Activated T-helper 17 cell treated with anti-CD3 and anti-CD28 coated beads, Interleukin-2, amount 50 U/mL, for 72 hours (primary cell): ENCODE data around the gene NFE2L1. TPM values are rescaled to one million over a fixed set of nuclear protein-coding genes. Genes with fewer than 3 reads are reported as not detected.
"Not testable (repeated sequence)": the region's sequence is repeated elsewhere in the genome, so short reads cannot be mapped to it uniquely, and the experiment has no call there.

ENCODE experiments used
- ATAC-seq: fragments of 150-1000 bp; cut with Tn5 transposase; replicated peaks from 2 replicates; pipeline ENCODE4 v1.10.0; 2021; ENCODE audit warnings: mild to moderate bottlenecking, moderate library complexity
- H3K27ac Mint-ChIP-seq: one replicate; pipeline ENCODE4 v1.8.0; 2022; ENCODE audit warnings: mixed read lengths
- H3K27me3 Mint-ChIP-seq: one replicate; pipeline ENCODE4 v1.8.0; 2022; ENCODE audit warnings: mixed read lengths
- H3K36me3 Mint-ChIP-seq: one replicate; pipeline ENCODE4 v1.8.0; 2022; ENCODE audit warnings: low read depth, mild to moderate bottlenecking, mixed read lengths
- H3K4me1 Mint-ChIP-seq: one replicate; pipeline ENCODE4 v1.8.0; 2022; ENCODE audit warnings: mixed read lengths
- H3K4me3 Mint-ChIP-seq: one replicate; pipeline ENCODE4 v1.8.0; 2022; ENCODE audit warnings: mild to moderate bottlenecking, mixed read lengths
- H3K9me3 Mint-ChIP-seq: one replicate; pipeline ENCODE4 v1.8.0; 2022; ENCODE audit warnings: mixed read lengths
- total RNA-seq, 2 donors: library from RNA; stranded (reverse); gene quantifications; one replicate each; pipeline ENCODE4 v1.2.3, GENCODE V29; 2022

The NFE2L1 gene
- total RNA-seq, result 10 to 100 TPM; 77.7 to 91.8 TPM

DNA sequence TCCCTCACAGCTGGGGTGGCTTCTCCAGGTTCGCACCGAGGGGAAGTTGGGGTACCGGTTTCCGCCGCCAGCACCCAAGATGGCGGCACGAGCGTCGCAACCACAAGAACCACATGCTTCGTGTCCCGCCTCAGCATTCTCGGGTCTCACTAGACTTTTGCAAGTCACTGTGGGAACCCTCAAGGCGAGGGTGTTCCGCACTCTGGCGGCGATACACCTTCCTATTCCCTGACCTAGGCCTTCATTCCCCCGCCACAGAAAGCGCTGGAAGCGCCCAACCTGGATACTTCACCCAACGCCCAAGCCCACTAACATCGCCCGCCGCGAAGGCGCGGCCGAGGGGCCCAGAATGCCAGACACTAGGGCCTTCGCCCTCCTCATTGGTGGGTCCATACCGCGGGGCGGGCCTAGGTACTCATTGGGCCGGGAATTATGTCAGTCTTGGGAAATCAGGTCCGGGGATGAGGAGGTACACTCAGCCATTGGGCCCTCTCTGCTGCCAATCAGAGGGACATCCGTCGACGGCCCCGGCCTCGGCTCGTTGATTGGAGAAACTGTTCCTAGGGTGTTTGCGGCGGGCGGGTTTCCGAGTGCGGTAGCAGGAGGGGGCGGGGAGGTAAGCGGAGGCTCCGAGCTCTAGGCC lies at the start of gene NFE2L1:
Gene NFE2L1 (plus strand): TSS at position 619 of the 643 bp plus-strand sequence. CDS start 2,760 bp downstream, outside the sequence.
- peaks cover 34% of the 10 kb centered on the region for H3K4me1 Mint-ChIP-seq
- peaks cover 54% of the 10 kb centered on the region for H3K36me3 Mint-ChIP-seq
- ATAC-seq, result peak; percentile 97
- H3K27ac Mint-ChIP-seq, result peak within 1 kb of the TSS; percentile 96
- H3K9me3 Mint-ChIP-seq, result no peaks in the 10 kb centered on the region
- no peaks in the 10 kb centered on the region for H3K27me3 Mint-ChIP-seq
- H3K4me3 Mint-ChIP-seq, result peak within 1 kb of the TSS; percentile 85

DNA sequence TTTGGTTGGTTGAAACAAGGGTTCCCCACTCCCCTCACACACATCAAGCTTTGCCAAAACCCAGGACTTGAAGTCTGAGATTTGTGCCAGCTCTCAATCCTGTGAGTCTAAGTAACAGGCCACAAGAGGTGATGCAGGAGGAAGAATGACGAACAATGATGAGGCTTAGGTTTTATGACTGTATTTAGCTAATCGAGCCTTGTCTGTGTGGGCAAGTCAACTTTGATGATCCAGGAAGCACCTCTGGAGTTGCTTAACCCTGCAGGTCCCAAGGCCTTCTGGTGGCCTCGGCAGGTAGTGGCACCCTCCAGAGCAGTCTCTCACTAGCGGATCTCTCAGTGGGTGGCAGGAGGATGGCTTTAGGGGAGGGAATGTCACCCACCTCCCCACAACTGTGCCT lies 48.6 kb upstream of the NFE2L1 start:
- no peak overlapping the region for H3K4me3 Mint-ChIP-seq
- H3K4me1 Mint-ChIP-seq, result peaks cover 7% of the 10 kb centered on the region
- H3K27me3 Mint-ChIP-seq, result peaks cover 7% of the 10 kb centered on the region
- ATAC-seq, result peak; percentile 44
- H3K27ac Mint-ChIP-seq, result no peak overlapping the region
- no peaks in the 10 kb centered on the region for H3K9me3 Mint-ChIP-seq
- H3K36me3 Mint-ChIP-seq, result no peaks in the 10 kb centered on the region

GRCh38 chr17:48001197-48001596 lies 47.0 kb upstream of the NFE2L1 start:
- no peak overlapping the region for H3K27ac Mint-ChIP-seq
- no peak for ATAC-seq
- no peaks in the 10 kb centered on the region for H3K36me3 Mint-ChIP-seq
- peaks cover 10% of the 10 kb centered on the region for H3K27me3 Mint-ChIP-seq
- no peaks in the 10 kb centered on the region for H3K9me3 Mint-ChIP-seq
- H3K4me1 Mint-ChIP-seq, result peaks cover 7% of the 10 kb centered on the region
- no peak overlapping the region for H3K4me3 Mint-ChIP-seq

- not testable (repeated sequence) for H3K36me3 Mint-ChIP-seq, H3K4me1 Mint-ChIP-seq
Measured at GRCh38 chr17:48001657-48002056, 46.5 kb upstream of the NFE2L1 start.

DNA sequence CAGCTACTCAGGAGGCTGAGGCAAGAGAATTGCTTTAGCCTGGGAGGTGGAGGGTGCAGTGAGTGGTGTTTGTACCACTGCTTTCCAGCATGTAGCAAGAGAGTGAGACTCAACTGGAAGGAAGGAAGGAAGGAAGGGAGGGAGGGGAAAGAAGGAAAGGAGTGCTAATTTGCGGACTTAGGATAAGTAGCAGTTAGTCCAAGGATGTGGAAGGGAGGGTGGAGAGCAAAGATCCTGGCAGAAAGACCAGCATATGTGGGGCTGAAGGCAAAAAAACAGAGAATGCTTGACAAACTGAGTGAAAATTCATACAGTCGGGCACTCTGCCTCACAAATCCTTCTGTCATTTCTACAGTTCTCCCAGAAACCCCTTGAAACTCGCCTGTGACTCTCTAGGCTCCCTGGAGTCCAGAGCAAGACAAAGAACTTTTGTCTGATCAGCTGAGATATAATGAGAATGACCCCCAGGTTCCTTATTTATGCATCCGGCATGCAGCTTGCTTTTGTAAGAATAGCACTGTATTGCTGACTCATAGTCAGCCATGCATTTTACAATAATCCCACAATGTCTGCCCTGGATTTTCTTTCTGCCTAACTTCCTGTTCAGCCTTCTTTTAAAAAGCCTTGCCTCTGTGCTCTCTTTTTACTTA lies 45.8 kb upstream of the NFE2L1 start:
- Mint-ChIP-seq H3K27me3 (peaks cover 17% of the 10 kb centered on the region), H3K9me3 (no peaks in the 10 kb centered on the region), H3K36me3 (no peaks in the 10 kb centered on the region), H3K4me1 (peaks cover 7% of the 10 kb centered on the region), H3K27ac (no peak overlapping the region), H3K4me3 (no peak overlapping the region)
- no peak for ATAC-seq

More at GRCh38 chr17:48001657-48002056, 46.5 kb upstream of the NFE2L1 start:
- ATAC-seq, H3K9me3 Mint-ChIP-seq, H3K4me3 Mint-ChIP-seq, H3K27ac Mint-ChIP-seq: not testable (repeated sequence)
- H3K27me3 Mint-ChIP-seq, result peaks cover 11% of the 10 kb centered on the region

GRCh38 chr17:48002916-48003416 lies 45.2 kb upstream of the NFE2L1 start:
- peaks cover 17% of the 10 kb centered on the region for H3K27me3 Mint-ChIP-seq
- no peak for ATAC-seq
- H3K9me3 Mint-ChIP-seq, result no peaks in the 10 kb centered on the region
- H3K27ac Mint-ChIP-seq, result no peak overlapping the region
- H3K36me3 Mint-ChIP-seq, result no peaks in the 10 kb centered on the region
- peaks cover 7% of the 10 kb centered on the region for H3K4me1 Mint-ChIP-seq
- no peak overlapping the region for H3K4me3 Mint-ChIP-seq

- no peak overlapping the region for H3K27ac Mint-ChIP-seq
- H3K4me3 Mint-ChIP-seq, result no peak overlapping the region
- H3K27me3 Mint-ChIP-seq, result peaks cover 21% of the 10 kb centered on the region
- H3K36me3 Mint-ChIP-seq, result no peaks in the 10 kb centered on the region
- no peak for ATAC-seq
- H3K4me1 Mint-ChIP-seq, result peaks cover 7% of the 10 kb centered on the region
- no peaks in the 10 kb centered on the region for H3K9me3 Mint-ChIP-seq
Measured at GRCh38 chr17:48003417-48004151, 44.6 kb upstream of the NFE2L1 start.

DNA sequence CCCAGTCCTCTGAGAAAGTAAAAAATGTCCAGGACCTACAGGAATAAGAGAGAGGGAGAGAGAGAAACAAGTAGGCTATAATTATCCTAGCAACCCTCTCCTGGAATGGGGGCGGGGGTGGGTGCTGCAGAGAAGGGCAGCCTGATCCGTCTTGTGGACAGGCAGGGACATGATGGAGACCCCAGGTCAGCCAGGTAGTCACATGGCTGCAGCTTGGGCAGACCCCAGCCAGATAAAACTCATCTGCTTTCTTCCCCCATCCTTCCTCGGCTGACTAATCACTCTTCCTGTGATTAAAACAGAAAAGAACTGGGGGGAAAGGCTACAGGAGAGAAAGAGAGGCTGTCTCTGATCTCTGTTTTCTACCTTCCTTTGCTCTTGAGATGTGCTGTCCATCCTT lies 43.2 kb upstream of the NFE2L1 start:
- Mint-ChIP-seq H3K9me3 (no peaks in the 10 kb centered on the region), H3K4me1 (peaks cover 7% of the 10 kb centered on the region), H3K27ac (no peak overlapping the region), H3K36me3 (no peaks in the 10 kb centered on the region), H3K27me3 (peaks cover 28% of the 10 kb centered on the region), H3K4me3 (no peak overlapping the region)
- ATAC-seq, result peak; percentile 19

- no peaks in the 10 kb centered on the region for H3K9me3 Mint-ChIP-seq
- no peak for ATAC-seq
- no peak overlapping the region for H3K27ac Mint-ChIP-seq
- H3K4me3 Mint-ChIP-seq, result no peak overlapping the region
- H3K4me1 Mint-ChIP-seq, result peaks cover 12% of the 10 kb centered on the region
- H3K27me3 Mint-ChIP-seq, result peaks cover 34% of the 10 kb centered on the region
- H3K36me3 Mint-ChIP-seq, result no peaks in the 10 kb centered on the region
Measured at GRCh38 chr17:48006936-48007709, 41.0 kb upstream of the NFE2L1 start.

- Mint-ChIP-seq H3K36me3 (no peaks in the 10 kb centered on the region), H3K27me3 (peaks cover 41% of the 10 kb centered on the region)
Measured at GRCh38 chr17:48010193-48010592, 38.0 kb upstream of the NFE2L1 start.

DNA sequence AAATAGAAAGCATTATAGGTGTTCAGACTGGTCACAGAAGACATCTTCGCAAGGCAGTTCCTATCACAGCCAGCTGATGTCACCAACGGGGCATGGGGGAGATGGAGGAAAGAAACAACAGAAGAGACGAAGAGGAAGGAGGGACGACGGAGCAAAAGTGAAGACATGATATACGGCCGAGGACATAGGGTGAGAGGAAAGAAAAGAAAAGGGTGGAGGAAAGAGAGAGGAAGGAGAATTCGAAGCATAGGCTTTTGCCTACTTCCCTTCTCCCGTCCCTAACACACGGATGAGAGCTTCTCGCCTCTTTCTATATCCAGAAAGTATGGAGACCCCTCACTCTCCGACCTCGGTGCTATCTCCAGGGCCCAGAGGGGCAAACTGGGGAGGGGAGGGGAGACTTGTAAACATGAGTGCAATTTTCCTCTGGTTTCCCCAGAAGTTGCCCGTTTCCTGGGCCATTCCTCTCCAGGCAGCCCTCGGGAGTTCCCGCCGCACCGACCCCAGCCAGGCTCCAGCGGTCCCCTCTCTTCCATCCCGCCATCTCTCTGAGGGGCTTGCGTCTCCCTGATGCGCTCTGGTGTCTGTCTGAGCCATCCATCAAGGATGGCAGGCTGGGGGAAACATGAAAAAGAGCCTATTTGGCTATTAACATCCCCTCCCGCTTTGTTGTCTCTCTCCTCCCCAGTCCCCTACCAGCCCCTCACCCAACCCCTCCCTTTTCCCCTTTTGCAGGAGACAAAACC lies 36.6 kb upstream of the NFE2L1 start:
- Mint-ChIP-seq H3K27ac (no peak overlapping the region), H3K27me3 (peaks cover 37% of the 10 kb centered on the region), H3K9me3 (no peaks in the 10 kb centered on the region), H3K4me3 (peak overlapping the region; percentile 59), H3K4me1 (peaks cover 6% of the 10 kb centered on the region), H3K36me3 (no peaks in the 10 kb centered on the region)
- peak; percentile 72 for ATAC-seq

More at GRCh38 chr17:48010193-48010592, 38.0 kb upstream of the NFE2L1 start:
- ATAC-seq, result no peak
- H3K9me3 Mint-ChIP-seq, result no peaks in the 10 kb centered on the region
- peaks cover 6% of the 10 kb centered on the region for H3K4me1 Mint-ChIP-seq
- H3K4me3 Mint-ChIP-seq, result no peak overlapping the region
- H3K27ac Mint-ChIP-seq, result no peak overlapping the region

- Mint-ChIP-seq H3K36me3 (no peaks in the 10 kb centered on the region), H3K27ac (no peak overlapping the region), H3K4me3 (peak overlapping the region; percentile 59), H3K27me3 (peaks cover 34% of the 10 kb centered on the region), H3K9me3 (no peaks in the 10 kb centered on the region), H3K4me1 (peaks cover 6% of the 10 kb centered on the region)
- ATAC-seq, result peak; percentile 82
Measured at GRCh38 chr17:48012151-48012520, 36.0 kb upstream of the NFE2L1 start.

DNA sequence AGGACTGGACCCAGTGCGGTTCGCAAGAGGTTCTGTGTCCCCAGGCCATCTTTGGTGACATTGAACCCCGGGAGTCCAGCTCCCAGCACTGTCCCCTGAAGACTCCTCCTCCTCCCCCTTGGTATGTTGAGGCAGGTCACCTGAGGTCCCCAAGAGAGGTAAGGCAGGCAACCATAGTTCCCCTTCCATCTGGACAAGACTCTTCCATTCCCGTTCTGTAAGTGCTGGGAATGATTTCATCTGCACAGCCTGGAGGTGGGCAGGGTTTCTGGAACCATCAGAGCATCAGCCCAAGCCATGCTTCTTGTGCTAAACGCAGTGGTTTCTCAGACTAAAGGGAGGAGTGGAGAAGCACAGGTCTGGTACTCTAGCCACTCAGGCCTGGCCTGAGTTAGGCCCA lies 35.5 kb upstream of the NFE2L1 start:
- H3K4me3 Mint-ChIP-seq, result peak overlapping the region; percentile 59
- no peak for ATAC-seq
- peaks cover 31% of the 10 kb centered on the region for H3K27me3 Mint-ChIP-seq
- H3K36me3 Mint-ChIP-seq, result no peaks in the 10 kb centered on the region
- peaks cover 9% of the 10 kb centered on the region for H3K4me1 Mint-ChIP-seq
- no peaks in the 10 kb centered on the region for H3K9me3 Mint-ChIP-seq
- H3K27ac Mint-ChIP-seq, result no peak overlapping the region
